ENCODE data around the gene SATL1. TPM values are rescaled to one million over a fixed set of nuclear protein-coding genes. Genes with fewer than 3 reads are reported as not detected.
"Not testable (repeated sequence)": the region's sequence is repeated elsewhere in the genome, so short reads cannot be mapped to it uniquely, and the experiment has no call there.

Gene SATL1, protein sequence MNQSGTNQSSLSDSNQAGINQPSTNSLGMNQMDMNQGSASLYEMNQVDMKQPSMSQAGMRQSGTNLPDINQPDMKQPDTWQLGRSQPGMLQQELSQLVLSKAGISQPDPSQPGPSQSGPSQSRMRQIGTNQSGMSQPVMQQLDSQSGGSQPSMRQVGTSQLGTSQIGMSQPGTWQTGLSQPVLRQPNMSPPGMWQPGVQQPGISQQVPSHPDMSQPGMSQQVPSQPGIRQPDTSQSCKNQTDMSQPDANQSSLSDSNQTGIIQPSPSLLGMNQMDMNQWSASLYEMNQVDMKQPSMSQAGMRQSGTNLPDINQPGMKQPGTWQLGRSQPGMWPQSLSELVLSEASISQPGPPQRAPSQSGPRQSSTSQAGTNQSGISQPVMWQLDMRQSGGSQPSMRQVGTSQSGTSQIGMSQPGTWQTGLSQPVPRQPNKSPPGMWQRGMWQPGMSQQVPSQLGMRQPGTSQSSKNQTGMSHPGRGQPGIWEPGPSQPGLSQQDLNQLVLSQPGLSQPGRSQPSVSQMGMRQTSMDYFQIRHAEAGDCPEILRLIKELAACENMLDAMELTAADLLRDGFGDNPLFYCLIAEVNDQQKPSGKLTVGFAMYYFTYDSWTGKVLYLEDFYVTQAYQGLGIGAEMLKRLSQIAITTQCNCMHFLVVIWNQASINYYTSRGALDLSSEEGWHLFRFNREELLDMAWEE
- total RNA-seq, result 1 to 10 TPM in 2 of 9 donors, under 1 TPM in 6, not detected in 1; 0.09 to 2.1 (median 0.51) TPM
- under 1 TPM; 0.40 to 0.97 (median 0.94) TPM for polyA plus RNA-seq
- long read RNA-seq, donor 1, result 0 reads
- long read RNA-seq, donor 2, partial matches to known transcripts, result 10 of 10 reads
- long read RNA-seq, donor 2, other reads (novel, unspliced or antisense), result 0 of 10 reads
- long read RNA-seq, donor 3, result 0 reads
- long read RNA-seq, donor 4, partial matches to known transcripts, result 1 of 2 reads
- long read RNA-seq, donor 4, other reads (novel, unspliced or antisense), result 1 of 2 reads
- long read RNA-seq, donor 5, partial matches to known transcripts, result 0 of 2 reads
- long read RNA-seq, donor 5, other reads (novel, unspliced or antisense), result 1 of 2 reads
- long read RNA-seq, donor 6, partial matches to known transcripts, result 1 of 3 reads
- long read RNA-seq, donor 6, other reads (novel, unspliced or antisense), result 2 of 3 reads
- long read RNA-seq, donor 7, partial matches to known transcripts, result 35 of 35 reads
- long read RNA-seq, donor 7, other reads (novel, unspliced or antisense), result 0 of 35 reads
- long read RNA-seq, donor 8, result 0 reads
- long read RNA-seq, donor 9, result 0 reads
- long read RNA-seq, donor 10, result 0 reads

GRCh38 chrX:85243761-85244449, at the start of gene SATL1, which contains the start of gene ZNF711:
TSS of gene SATL1 (minus strand) at chrX:85243779. CDS start at chrX:85108968, 134,811 bp downstream.
TSS of gene ZNF711 (plus strand) at chrX:85243991. CDS start at chrX:85247573, 3,582 bp downstream.
- intact Hi-C loops (cut with DNase I), result no loop called here
- H3K27ac ChIP-seq, result peak within 1 kb of the TSS in 4 of 5 donors; percentile 62 to 80 (median 70)
- no peaks in the 10 kb centered on the region for H3K36me3 ChIP-seq (replicated peaks in 1 of 2)
- no peaks in the 10 kb centered on the region for H3K4me1 ChIP-seq (replicated peaks in 1 of 2)
- no peaks in the 10 kb centered on the region for H3K9me3 ChIP-seq (replicated peaks in 1 of 3)
- no peaks in the 10 kb centered on the region for H3K27me3 ChIP-seq
- TF ChIP-seq, protein P1, sequence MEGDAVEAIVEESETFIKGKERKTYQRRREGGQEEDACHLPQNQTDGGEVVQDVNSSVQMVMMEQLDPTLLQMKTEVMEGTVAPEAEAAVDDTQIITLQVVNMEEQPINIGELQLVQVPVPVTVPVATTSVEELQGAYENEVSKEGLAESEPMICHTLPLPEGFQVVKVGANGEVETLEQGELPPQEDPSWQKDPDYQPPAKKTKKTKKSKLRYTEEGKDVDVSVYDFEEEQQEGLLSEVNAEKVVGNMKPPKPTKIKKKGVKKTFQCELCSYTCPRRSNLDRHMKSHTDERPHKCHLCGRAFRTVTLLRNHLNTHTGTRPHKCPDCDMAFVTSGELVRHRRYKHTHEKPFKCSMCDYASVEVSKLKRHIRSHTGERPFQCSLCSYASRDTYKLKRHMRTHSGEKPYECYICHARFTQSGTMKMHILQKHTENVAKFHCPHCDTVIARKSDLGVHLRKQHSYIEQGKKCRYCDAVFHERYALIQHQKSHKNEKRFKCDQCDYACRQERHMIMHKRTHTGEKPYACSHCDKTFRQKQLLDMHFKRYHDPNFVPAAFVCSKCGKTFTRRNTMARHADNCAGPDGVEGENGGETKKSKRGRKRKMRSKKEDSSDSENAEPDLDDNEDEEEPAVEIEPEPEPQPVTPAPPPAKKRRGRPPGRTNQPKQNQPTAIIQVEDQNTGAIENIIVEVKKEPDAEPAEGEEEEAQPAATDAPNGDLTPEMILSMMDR (IDR thresholded peaks at IDR 0.05), result no peak
- TF ChIP-seq POLR2A (IDR thresholded peaks at IDR 0.05), result peak; percentile 20 to 82
- 0 to 51% (median 12%) methylated on average over 4 to 65 of the region's 65 CpGs for WGBS, 4 donors
- peak within 1 kb of the TSS in 3 of 4 donors; percentile 34 to 54 (median 40) for H3K4me3 ChIP-seq
- peak; percentile 56 to 82 (median 68) for DNase-seq

DNA sequence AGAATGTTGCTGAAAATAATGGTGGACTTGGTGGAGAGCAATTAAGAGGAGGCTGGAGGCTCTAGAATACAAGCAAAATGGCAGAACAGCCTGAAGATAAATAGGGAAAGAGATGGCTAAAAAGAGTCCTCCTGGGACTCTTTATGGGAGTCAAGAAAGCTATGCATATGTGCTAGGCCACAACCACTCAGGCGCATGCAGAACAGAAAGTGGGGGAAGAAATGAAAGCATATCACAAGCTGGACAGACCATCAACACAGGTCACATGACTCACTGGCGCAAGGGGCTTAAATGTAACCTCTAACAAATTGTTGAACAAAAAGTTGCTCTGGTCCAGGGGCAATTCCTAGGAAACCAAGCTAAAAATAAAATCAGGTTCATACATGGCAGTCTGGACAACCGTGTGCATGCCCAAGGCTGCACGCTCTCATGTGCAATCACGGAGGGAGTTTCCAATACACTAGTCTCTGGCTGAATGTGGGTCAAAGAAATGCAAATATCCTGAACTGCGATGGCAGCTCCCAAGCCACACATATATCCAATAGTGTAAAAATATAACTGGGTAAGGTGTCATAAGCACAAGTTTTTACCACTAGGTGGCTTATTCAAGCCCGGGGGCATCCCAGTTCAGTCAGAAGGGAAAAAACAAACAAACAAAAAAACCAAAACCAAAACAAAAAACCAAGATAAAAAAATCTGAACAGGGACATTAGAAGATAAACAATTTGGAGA, 45.6 kb upstream of the SATL1 start:
- 77 to 92% (median 85%) methylated on average over 7 of the region's 7 CpGs for WGBS, 4 donors
- H3K27ac ChIP-seq, result no peak overlapping the region
- H3K27me3 ChIP-seq, result no peaks in the 10 kb centered on the region
- no peaks in the 10 kb centered on the region for H3K9me3 ChIP-seq (replicated peaks in 1 of 3)
- no peaks in the 10 kb centered on the region for H3K36me3 ChIP-seq (replicated peaks in 1 of 2)
- TF ChIP-seq, protein P1 (IDR thresholded peaks at IDR 0.05), result no peak
- no peak for TF ChIP-seq POLR2A (IDR thresholded peaks at IDR 0.05)
- intact Hi-C loops (cut with DNase I), result no loop called here
- no peaks in the 10 kb centered on the region for H3K4me1 ChIP-seq (replicated peaks in 1 of 2)
- H3K4me3 ChIP-seq, result no peak overlapping the region
- no peak for DNase-seq

GRCh38 chrX:85285286-85285685, 41.7 kb upstream of the SATL1 start:
- H3K36me3 ChIP-seq (replicated peaks in 1 of 2); H3K27ac ChIP-seq; H3K9me3 ChIP-seq (replicated peaks in 1 of 3); H3K4me1 ChIP-seq (replicated peaks in 1 of 2); DNase-seq; H3K27me3 ChIP-seq; intact Hi-C loops (cut with DNase I); H3K4me3 ChIP-seq: not testable (repeated sequence)
- WGBS, 4 donors, result 86 to 100% (median 90%) methylated on average over 4 to 6 of the region's 6 CpGs

Data from adrenal gland (tissue), 19 donors.